M059J (cell line): ENCODE measurements around the gene ADGRL3. TPM values are rescaled to one million over a fixed set of nuclear protein-coding genes. Genes with fewer than 3 reads are reported as not detected.

Experiments used
- DNase-seq: peaks from one replicate; pipeline ENCODE4 v3.0.0-alpha.2; 2012; ENCODE audit warnings: low read depth
- total RNA-seq: library from RNA; depleted of rRNA; stranded (reverse); fragments of >200 nt; shearing (Covaris generic); gene quantifications from 2 replicates; pipeline ENCODE4 v1.2.3, GENCODE V29; 2014

Gene ADGRL3
- total RNA-seq, 1 experiment from 2014 or later: not detected

GRCh38 chr4:61277785-61278760, 77.9 kb downstream of the ADGRL3 start:
- DNase-seq: no peak

- DNase-seq: no peak
Measured at GRCh38 chr4:61292322-61292721, 92.2 kb downstream of the ADGRL3 start.

GRCh38 chr4:61293707-61294400, 93.7 kb downstream of the ADGRL3 start:
- DNase-seq: no peak

GRCh38 chr4:61294936-61295335, 94.8 kb downstream of the ADGRL3 start:
- DNase-seq: no peak

- no peak for DNase-seq
Measured at GRCh38 chr4:61296144-61296543, 96.0 kb downstream of the ADGRL3 start.

GRCh38 chr4:61298178-61298740, 98.1 kb downstream of the ADGRL3 start:
- no peak for DNase-seq

- no peak for DNase-seq
Measured at GRCh38 chr4:61299316-61299715, 99.2 kb downstream of the ADGRL3 start.

GRCh38 chr4:61300266-61300844, 100.2 kb downstream of the ADGRL3 start:
- no peak for DNase-seq

GRCh38 chr4:61301271-61301670, 101.1 kb downstream of the ADGRL3 start:
- no peak for DNase-seq

GRCh38 chr4:61308033-61308432, 107.9 kb downstream of the ADGRL3 start:
- no peak for DNase-seq

- DNase-seq: no peak
Measured at GRCh38 chr4:61309616-61310015, 109.5 kb downstream of the ADGRL3 start.

- DNase-seq: no peak
Measured at GRCh38 chr4:61312526-61312925, 112.4 kb downstream of the ADGRL3 start.

- DNase-seq: no peak
Measured at GRCh38 chr4:61318431-61318830, 118.3 kb downstream of the ADGRL3 start.

- no peak for DNase-seq
Measured at GRCh38 chr4:61319156-61319555, 119.0 kb downstream of the ADGRL3 start.

GRCh38 chr4:61320154-61320553, 120.0 kb downstream of the ADGRL3 start:
- DNase-seq: no peak

GRCh38 chr4:61320631-61321030, 120.5 kb downstream of the ADGRL3 start:
- DNase-seq: no peak

GRCh38 chr4:61332693-61333092, 132.6 kb downstream of the ADGRL3 start:
- DNase-seq: no peak

- DNase-seq: no peak
Measured at GRCh38 chr4:61333490-61333889, 133.4 kb downstream of the ADGRL3 start.

GRCh38 chr4:61335241-61335763, 135.2 kb downstream of the ADGRL3 start:
- DNase-seq: no peak

- no peak for DNase-seq
Measured at GRCh38 chr4:61336488-61336887, 136.4 kb downstream of the ADGRL3 start.

- no peak for DNase-seq
Measured at GRCh38 chr4:61336916-61337315, 136.8 kb downstream of the ADGRL3 start.

GRCh38 chr4:61342061-61342460, 141.9 kb downstream of the ADGRL3 start:
- no peak for DNase-seq
